PC-3 (cell line): ENCODE data around the gene ATE1.

ENCODE experiments used
- CTCF ChIP-seq: fragments of 300-600 bp; sonication (generic); conservative IDR thresholded peaks from 2 replicates; pipeline ENCODE4 v1.5.1; 2017; ENCODE audit warnings: antibody characterized with exemption, low read depth, mild to moderate bottlenecking, low read length
- EZH2 ChIP-seq: fragments of 300-600 bp; sonication (generic); IDR thresholded peaks from one replicate; pipeline ENCODE4 v1.6.1; 2017; ENCODE audit warnings: antibody characterized with exemption, mild to moderate bottlenecking, low read length; ENCODE audit not compliant: unreplicated experiment

GRCh38 chr10:121942749-121943416 lies 15.1 kb upstream of the ATE1 start:
- TF ChIP-seq EZH2, result no peak
- no peak for TF ChIP-seq CTCF
